GM21717 (cell line): ENCODE results near the gene SYNE1.
"Not testable (repeated sequence)": the region's sequence is repeated elsewhere in the genome, so short reads cannot be mapped to it uniquely, and the experiment has no call there.

ENCODE experiments used
- ATAC-seq: cut with Tn5 transposase; IDR thresholded peaks from one replicate; pipeline ENCODE4 v1.9.1; 2021; ENCODE audit warnings: mild to moderate bottlenecking, moderate library complexity; ENCODE audit not compliant: unreplicated experiment

SYNE1 gene

GRCh38 chr6:152625213-152625612 lies 11.9 kb downstream of the SYNE1 start:
- ATAC-seq, result no peak

GRCh38 chr6:152614776-152615175 lies 22.4 kb downstream of the SYNE1 start:
- not testable (repeated sequence) for ATAC-seq

- no peak for ATAC-seq
These were observed 28.0 kb downstream of the SYNE1 start for GRCh38 chr6:152609125-152609670.

- ATAC-seq, result no peak
These were observed 31.2 kb downstream of the SYNE1 start for GRCh38 chr6:152605941-152606340.

- ATAC-seq, result no peak
These were observed 31.8 kb downstream of the SYNE1 start for GRCh38 chr6:152605342-152605741.

GRCh38 chr6:152603911-152604310 lies 33.3 kb downstream of the SYNE1 start:
- ATAC-seq, result no peak

- ATAC-seq, result no peak
These were observed 37.1 kb downstream of the SYNE1 start for GRCh38 chr6:152600022-152600421.

- ATAC-seq, result no peak
These were observed 38.1 kb downstream of the SYNE1 start for GRCh38 chr6:152598901-152599537.

GRCh38 chr6:152598421-152598820 lies 38.7 kb downstream of the SYNE1 start:
- no peak for ATAC-seq

- ATAC-seq, result no peak
These were observed 40.4 kb downstream of the SYNE1 start for GRCh38 chr6:152596726-152597125.

GRCh38 chr6:152595499-152595898 lies 41.7 kb downstream of the SYNE1 start:
- ATAC-seq, result no peak

GRCh38 chr6:152594701-152595100 lies 42.5 kb downstream of the SYNE1 start:
- ATAC-seq, result no peak

- no peak for ATAC-seq
These were observed 48.7 kb downstream of the SYNE1 start for GRCh38 chr6:152588456-152588855.

GRCh38 chr6:152587473-152587872 lies 49.7 kb downstream of the SYNE1 start:
- ATAC-seq, result no peak

- no peak for ATAC-seq
These were observed 51.9 kb downstream of the SYNE1 start for GRCh38 chr6:152585236-152585635.

- no peak for ATAC-seq
These were observed 53.3 kb downstream of the SYNE1 start for GRCh38 chr6:152583888-152584287.

- ATAC-seq, result no peak
These were observed 60.6 kb downstream of the SYNE1 start for GRCh38 chr6:152576525-152576924.

- ATAC-seq, result no peak
These were observed 61.5 kb downstream of the SYNE1 start for GRCh38 chr6:152575621-152576150.

- ATAC-seq, result no peak
These were observed 62.0 kb downstream of the SYNE1 start for GRCh38 chr6:152575161-152575560.

- ATAC-seq, result no peak
These were observed 63.4 kb downstream of the SYNE1 start for GRCh38 chr6:152573762-152574161.

GRCh38 chr6:152572338-152573088 lies 64.6 kb downstream of the SYNE1 start:
- ATAC-seq, result no peak

- ATAC-seq, result no peak
These were observed 65.2 kb downstream of the SYNE1 start for GRCh38 chr6:152571943-152572337.
